Heart right ventricle (tissue), 16 donors: ENCODE data around the gene TPCN1. TPM values are rescaled to one million over a fixed set of nuclear protein-coding genes. Genes with fewer than 3 reads are reported as not detected.
A peak's percentile ranks its signal among the peaks of the same experiment; 100 is the strongest.

ENCODE experiments used
- ATAC-seq, 8 donors: fragments of 200-7000 bp; cut with Tn5 transposase; one replicate each; pipeline ENCODE4 v1.9.1; 2020; ENCODE audit warnings: mild to moderate bottlenecking in 8 of 8, moderate library complexity in 8 of 8, moderate number of reproducible peaks in 1 of 8
- DNase-seq, 2 donors: peaks; one replicate each; pipeline ENCODE4 v3.0.0-alpha.2; 2020
- H3K27ac ChIP-seq, 10 donors: fragments of 200-600 bp; sonication (generic) in 2 of 10; one replicate each; pipeline versions ENCODE4 v1.5.0 to v1.8.0; 2020 to 2022; ENCODE audit warnings: mild to moderate bottlenecking in 3 of 10
- H3K27me3 ChIP-seq, 7 donors: fragments of 200-600 bp; one replicate each; pipeline ENCODE4 v1.8.0; 2021 to 2022; ENCODE audit warnings: mild to moderate bottlenecking in 2 of 7
- H3K36me3 ChIP-seq, 9 donors: fragments of 200-600 bp; sonication (generic) in 1 of 9; one replicate each; pipeline versions ENCODE4 v1.5.0 to v1.8.0; 2020 to 2022; ENCODE audit warnings: mild to moderate bottlenecking in 2 of 9
- H3K4me1 ChIP-seq, 9 donors: fragments of 200-600 bp; sonication (generic) in 1 of 9; one replicate each; pipeline versions ENCODE4 v1.5.0 to v1.8.0; 2020 to 2022; ENCODE audit warnings: mild to moderate bottlenecking in 4 of 9
- H3K4me3 ChIP-seq, 10 donors: fragments of 200-600 bp; sonication (generic) in 2 of 10; one replicate each; pipeline versions ENCODE4 v1.5.0 to v1.8.0; 2020 to 2022; ENCODE audit warnings: mild to moderate bottlenecking in 7 of 10, moderate library complexity in 2 of 10
- H3K9me3 ChIP-seq, 11 donors: fragments of 200-600 bp in 10 of 11; sonication (generic) in 2 of 11; one replicate each; pipeline versions ENCODE4 v1.5.0 to v1.8.0; 2013 to 2022; ENCODE audit warnings: mild to moderate bottlenecking in 2 of 11, control low read depth in 1 of 11, moderate library complexity in 1 of 11
- WGBS, 2 donors: extraction: QIAGEN DNeasy Blood & Tissue Kit; methylation state at CpG; one replicate each; pipeline ENCODE4 v1.1.7; 2013; ENCODE audit warnings: inconsistent platforms in 1 of 2; 5-methylcytosine and 5-hydroxymethylcytosine counted together
- intact Hi-C, 10 donors: fragments of 100-400 bp; cut with DNase I; formaldehyde crosslinking; loops; one replicate each; pipeline versions ENCODE4 v1.11.1 to v1.14.2; 2022
- microRNA-seq, 2 donors: library from miRNA; unstranded; fragments of <30 nt; microRNA quantifications; one replicate each; pipeline ENCODE4 v1.2.0, GENCODE V29; 2021
- polyA plus RNA-seq, 2 donors: library from polyadenylated mRNA; stranded (reverse); fragments of 200-250 nt; gene quantifications; one replicate each; pipeline ENCODE4 v1.2.3, GENCODE V29; 2013
- total RNA-seq, 10 donors: library from RNA; stranded (reverse); fragmentation: NEBNext Ultra II Directional in 3 of 10; extraction: Animal tissue kit (Norgen Biotek cat#: 25700) in 3 of 10; gene quantifications; one replicate each; pipeline versions ENCODE4 v1.2.1 to v1.2.4, GENCODE V29; 2021 to 2023
- TF ChIP-seq, protein P1 (sequence below), 9 donors: fragments of 200-600 bp; sonication (generic) in 2 of 9; IDR thresholded peaks; one replicate each; pipeline versions ENCODE4 v1.5.0 to v1.8.0; 2021 to 2022; ENCODE audit warnings: antibody characterized with exemption in 9 of 9, mild to moderate bottlenecking in 5 of 9, moderate library complexity in 1 of 9
- donor health status: Arrhythmogenic right ventricular cardiomyopathy.
- donor health status: ischemic (EF 13 %, LVEDD 7.1; RV severe dilation, severe dysfunction).
- donor health status: healthy with polysubstance abuse.
- donor health status: DM: no; HTN: yes; CAD: no.
- donor health status: DM: no; HTN: no; CAD: no.
- donor health status: ischemic (EF 25% LVEDD 6.9; RV normal size, moderate dysfunction).
- donor health status: ischemic (EF 25% LVEDD 5.7; RV mildly dilated, moderate dysfunction).
- donor health status: healthy.
- donor health status: DM: yes; HTN: yes; CAD: no.
- donor health status: Ischemic cardiomyopathy.
- donor health status: ischemic (EF 35%, LVEDD 5.7; RV mildly dilated, moderate dysfunction).
- donor health status: nonischemic (EF 11% LVEDD 7.7; RV severe dilation, severe dysfunction).
- donor health status: DM: yes; HTN: yes; CAD: no.
- donor health status: PGD.
- donor health status: ischemic (EF 29% LVEDD 5.4; RV normal size, mild dysfunction).
- donor health status: nonischemic (EF 23%, LVEDD 6.1; RV moderate dilation, normal function).

TPCN1 gene
- total and polyA plus RNA-seq, 12 donors = 16.4 to 163 (median 127) TPM

- no peak overlapping the region for H3K27ac ChIP-seq
- no peak overlapping the region for H3K4me3 ChIP-seq
- intact Hi-C loops = no loop called here
- H3K36me3 ChIP-seq = no peaks in the 10 kb centered on the region
- TF ChIP-seq, protein P1, sequence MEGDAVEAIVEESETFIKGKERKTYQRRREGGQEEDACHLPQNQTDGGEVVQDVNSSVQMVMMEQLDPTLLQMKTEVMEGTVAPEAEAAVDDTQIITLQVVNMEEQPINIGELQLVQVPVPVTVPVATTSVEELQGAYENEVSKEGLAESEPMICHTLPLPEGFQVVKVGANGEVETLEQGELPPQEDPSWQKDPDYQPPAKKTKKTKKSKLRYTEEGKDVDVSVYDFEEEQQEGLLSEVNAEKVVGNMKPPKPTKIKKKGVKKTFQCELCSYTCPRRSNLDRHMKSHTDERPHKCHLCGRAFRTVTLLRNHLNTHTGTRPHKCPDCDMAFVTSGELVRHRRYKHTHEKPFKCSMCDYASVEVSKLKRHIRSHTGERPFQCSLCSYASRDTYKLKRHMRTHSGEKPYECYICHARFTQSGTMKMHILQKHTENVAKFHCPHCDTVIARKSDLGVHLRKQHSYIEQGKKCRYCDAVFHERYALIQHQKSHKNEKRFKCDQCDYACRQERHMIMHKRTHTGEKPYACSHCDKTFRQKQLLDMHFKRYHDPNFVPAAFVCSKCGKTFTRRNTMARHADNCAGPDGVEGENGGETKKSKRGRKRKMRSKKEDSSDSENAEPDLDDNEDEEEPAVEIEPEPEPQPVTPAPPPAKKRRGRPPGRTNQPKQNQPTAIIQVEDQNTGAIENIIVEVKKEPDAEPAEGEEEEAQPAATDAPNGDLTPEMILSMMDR (IDR thresholded peaks at IDR 0.05) = no peak
- WGBS, 2 donors = 87% methylated on average over 2 of the region's 2 CpGs
- ATAC-seq (peak in 2 of 8 donors; percentile 44 to 54), DNase-seq (no peak)
- H3K27me3 ChIP-seq = no peaks in the 10 kb centered on the region
- H3K4me1 ChIP-seq = no peaks in the 10 kb centered on the region
- H3K9me3 ChIP-seq = no peaks in the 10 kb centered on the region
Observed at GRCh38 chr12:113347892-113348291, 126.6 kb downstream of the TPCN1 start.

Small RNA genes within 50 kb of the gene (microRNA-seq; reads per million reads assigned to microRNA genes)
- 0 reads per million in 2 donors for gene MIR6762

Other genes starting within 250 kb of the TPCN1 start
- 10 to 100 TPM in 4 of 10 donors, 1 to 10 TPM in 6; 5.3 to 24.2 (median 9.4) TPM for gene OAS2, start 242.9 kb upstream of the TPCN1 start, total RNA-seq
- 1 to 10 TPM; 3.3 to 6.8 TPM for gene OAS2, start 242.9 kb upstream of the TPCN1 start, polyA plus RNA-seq
- 1 to 10 TPM in 9 of 10 donors, under 1 TPM in 1; 0.94 to 6.4 (median 1.8) TPM for gene DTX1, start 164.7 kb upstream of the TPCN1 start, total RNA-seq
- 1 to 10 TPM; 1.0 to 1.1 TPM for gene DTX1, start 164.7 kb upstream of the TPCN1 start, polyA plus RNA-seq
- not detected for gene RASAL1, start 85.7 kb upstream of the TPCN1 start, total RNA-seq
- not detected for gene RASAL1, start 85.7 kb upstream of the TPCN1 start, polyA plus RNA-seq
- not detected for gene CFAP73, start 71.7 kb upstream of the TPCN1 start, total RNA-seq
- gene CFAP73, start 71.7 kb upstream of the TPCN1 start, polyA plus RNA-seq = under 1 TPM in 1 of 2 donors, not detected in 1; 0.10 TPM
- 10 to 100 TPM; 33.3 to 46.5 (median 37.5) TPM for gene DDX54, start 36.0 kb upstream of the TPCN1 start, total RNA-seq
- gene DDX54, start 36.0 kb upstream of the TPCN1 start, polyA plus RNA-seq = 10 to 100 TPM; 16.5 to 52.7 TPM
- gene RITA1, start 35.7 kb upstream of the TPCN1 start, total RNA-seq = 10 to 100 TPM; 11.9 to 20.8 (median 14.4) TPM
- gene RITA1, start 35.7 kb upstream of the TPCN1 start, polyA plus RNA-seq = 1 to 10 TPM; 8.0 to 9.9 TPM
- gene SLC8B1, start 113.6 kb downstream of the TPCN1 start, total RNA-seq = 10 to 100 TPM in 6 of 10 donors, 1 to 10 TPM in 4; 7.2 to 15.0 (median 11.9) TPM
- 10 to 100 TPM in 1 of 2 donors, 1 to 10 TPM in 1; 8.0 to 16.9 TPM for gene SLC8B1, start 113.6 kb downstream of the TPCN1 start, polyA plus RNA-seq
- gene PLBD2, start 137.1 kb downstream of the TPCN1 start, total RNA-seq = 10 to 100 TPM; 24.7 to 53.9 (median 36.1) TPM
- 10 to 100 TPM; 13.0 to 20.0 TPM for gene PLBD2, start 137.1 kb downstream of the TPCN1 start, polyA plus RNA-seq
- 1 to 10 TPM in 1 of 10 donors, under 1 TPM in 3, not detected in 6; 0.18 to 1.6 (median 0.45) TPM for gene SDS, start 182.4 kb downstream of the TPCN1 start, total RNA-seq
- gene SDS, start 182.4 kb downstream of the TPCN1 start, polyA plus RNA-seq = under 1 TPM in 1 of 2 donors, not detected in 1; 0.33 TPM
- gene SDSL, start 200.9 kb downstream of the TPCN1 start, total RNA-seq = 10 to 100 TPM in 7 of 10 donors, 1 to 10 TPM in 3; 4.0 to 23.4 (median 15.3) TPM
- 1 to 10 TPM; 2.0 to 3.3 TPM for gene SDSL, start 200.9 kb downstream of the TPCN1 start, polyA plus RNA-seq